SU-DHL-6 (cell line): Measurements from ENCODE around the gene SMKR1.
"Not testable (repeated sequence)": the region's sequence is repeated elsewhere in the genome, so short reads cannot be mapped to it uniquely, and the experiment has no call there.

Experiments used
- H2AFZ ChIP-seq: fragments of 200-600 bp; sonication (generic); 2 replicates; pipeline ENCODE4 v1.6.1; 2014; ENCODE audit warnings: low read depth, mild to moderate bottlenecking, moderate library complexity, mixed read lengths, antibody characterized with exemption, low read length; ENCODE audit not compliant: severe bottlenecking
- H3F3A ChIP-seq: fragments of 200-600 bp; shearing (Covaris generic); 2 replicates; pipeline ENCODE4 v1.6.0; 2016; ENCODE audit warnings: antibody characterized with exemption, mild to moderate bottlenecking; ENCODE audit not compliant: insufficient read depth
- H3K27ac ChIP-seq: fragments of 200-600 bp; sonication (generic); 2 replicates; pipeline ENCODE4 v1.5.1; 2016; ENCODE audit warnings: low read depth, mild to moderate bottlenecking, low read length, moderate library complexity, mixed read lengths
- H3K27me3 ChIP-seq: fragments of 200-600 bp; sonication (generic), shearing (Covaris generic); 2 replicates; pipeline ENCODE4 v1.6.0; 2014; ENCODE audit warnings: mild to moderate bottlenecking, low read length
- H3K36me3 ChIP-seq: fragments of 200-600 bp; sonication (generic); 2 replicates; pipeline ENCODE4 v1.6.1; 2014; ENCODE audit warnings: mild to moderate bottlenecking, low read length, mixed read lengths
- H3K4me2 ChIP-seq: fragments of 300-600, 200-600 bp; shearing (Covaris generic), sonication (generic); 2 replicates; pipeline ENCODE4 v1.6.0; 2014; ENCODE audit warnings: low read length, low read depth, mild to moderate bottlenecking; ENCODE audit not compliant: poor library complexity, severe bottlenecking
- H3K4me3 ChIP-seq: fragments of 200-600 bp; sonication (generic); 2 replicates; pipeline ENCODE4 v1.5.1; 2014; ENCODE audit warnings: antibody characterized with exemption, low read length, mild to moderate bottlenecking, mixed read lengths; ENCODE audit not compliant: insufficient read depth, poor library complexity, severe bottlenecking
- H3K79me2 ChIP-seq: fragments of 200-600 bp; sonication (generic); 2 replicates; pipeline ENCODE4 v1.6.1; 2014; ENCODE audit warnings: mild to moderate bottlenecking, low read length, moderate library complexity; ENCODE audit not compliant: insufficient read depth
- H3K9ac ChIP-seq: fragments of 200-600 bp; sonication (generic); 2 replicates; pipeline ENCODE4 v1.7.0; 2014; ENCODE audit warnings: mild to moderate bottlenecking, low read length
- H3K9me2 ChIP-seq: fragments of 200-600 bp; sonication (generic); replicated peaks from 2 replicates; pipeline ENCODE4 v1.6.1; 2014; ENCODE audit warnings: low read length; ENCODE audit not compliant: insufficient read depth
- H3K9me3 ChIP-seq: fragments of 200-600 bp; sonication (generic); 2 replicates; pipeline ENCODE4 v1.6.1; 2014; ENCODE audit warnings: low read length, mixed read lengths; ENCODE audit not compliant: insufficient read depth
- H4K20me1 ChIP-seq: fragments of 200-600 bp; sonication (generic); 2 replicates; pipeline ENCODE4 v1.6.1; 2014; ENCODE audit warnings: low read depth, mild to moderate bottlenecking, antibody characterized with exemption, low read length, moderate library complexity, mixed read lengths
- CTCF ChIP-seq: fragments of 200-600 bp; sonication (generic); IDR thresholded peaks from one replicate; pipeline ENCODE4 v1.5.1; 2017; ENCODE audit warnings: antibody characterized with exemption, mild to moderate bottlenecking, low read length, moderate library complexity; ENCODE audit not compliant: insufficient read depth, poor library complexity, severe bottlenecking
- EZH2phosphoT487 ChIP-seq: fragments of 200-600 bp; sonication (generic), shearing (Covaris generic); conservative IDR thresholded peaks from 2 replicates; pipeline ENCODE4 v1.6.1; 2018; ENCODE audit warnings: mild to moderate bottlenecking, antibody characterized with exemption, low read length, moderate library complexity, mixed read lengths

SMKR1 gene

GRCh38 chr7:129479831-129480230 lies 22.5 kb upstream of the SMKR1 start:
- Histone ChIP-seq H3K36me3 (no peaks in the 10 kb centered on the region), H3K9me2 (no peaks in the 10 kb centered on the region), H3K9ac (no peak overlapping the region), H3F3A (no peaks in the 10 kb centered on the region), H4K20me1 (no peaks in the 10 kb centered on the region), H3K4me3 (no peak overlapping the region), H2AFZ (no peak overlapping the region), H3K4me2 (no peak overlapping the region), H3K27ac (no peak overlapping the region), H3K9me3 (no peaks in the 10 kb centered on the region), H3K27me3 (no peaks in the 10 kb centered on the region), H3K79me2 (no peaks in the 10 kb centered on the region)
- TF ChIP-seq CTCF (no peak), EZH2phosphoT487 (no peak)

- Histone ChIP-seq H3K36me3 (no peaks in the 10 kb centered on the region), H3K9me2 (no peaks in the 10 kb centered on the region), H3K79me2 (no peaks in the 10 kb centered on the region), H3K4me3 (no peak overlapping the region), H2AFZ (no peak overlapping the region), H3K27me3 (no peaks in the 10 kb centered on the region), H4K20me1 (no peaks in the 10 kb centered on the region), H3K9me3 (no peaks in the 10 kb centered on the region), H3K27ac (no peak overlapping the region), H3F3A (no peaks in the 10 kb centered on the region), H3K4me2 (no peak overlapping the region), H3K9ac (no peak overlapping the region)
- TF ChIP-seq EZH2phosphoT487, result no peak
- no peak for TF ChIP-seq CTCF
Observed at GRCh38 chr7:129480674-129481363, 21.5 kb upstream of the SMKR1 start.

- not testable (repeated sequence) for H3K27ac ChIP-seq, H3K27me3 ChIP-seq, H3F3A ChIP-seq, H3K4me3 ChIP-seq, H3K9me3 ChIP-seq, H3K4me2 ChIP-seq, H3K79me2 ChIP-seq, H3K9me2 ChIP-seq, H2AFZ ChIP-seq, H3K36me3 ChIP-seq, H3K9ac ChIP-seq, H4K20me1 ChIP-seq
Observed at GRCh38 chr7:129481376-129481775, 21.0 kb upstream of the SMKR1 start.

- Histone ChIP-seq H3K79me2 (no peaks in the 10 kb centered on the region), H3K4me2 (no peak overlapping the region), H3K27me3 (no peaks in the 10 kb centered on the region), H3F3A (no peaks in the 10 kb centered on the region), H2AFZ (no peak overlapping the region), H4K20me1 (no peaks in the 10 kb centered on the region), H3K9me3 (no peaks in the 10 kb centered on the region), H3K27ac (no peak overlapping the region), H3K9me2 (no peaks in the 10 kb centered on the region), H3K4me3 (no peak overlapping the region), H3K9ac (no peak overlapping the region), H3K36me3 (no peaks in the 10 kb centered on the region)
- no peak for TF ChIP-seq CTCF
- no peak for TF ChIP-seq EZH2phosphoT487
Observed at GRCh38 chr7:129482781-129483180, 19.6 kb upstream of the SMKR1 start.
